MCF 10A (cell line): ENCODE data around the gene CNKSR2. TPM values are rescaled to one million over a fixed set of nuclear protein-coding genes. Genes with fewer than 3 reads are reported as not detected.

Source experiments
- BruUV-seq: library from RNA; stranded (reverse); fragments of 400-500 nt; replicated peaks from 2 replicates; lab custom pipeline; 2021; lab: Mats Ljungman, UMichigan
- CTCF ChIA-PET: fragments of 300-600 bp; sonication (Branson Sonifier 250); formaldehyde crosslinking; extraction: SDS; loops from one replicate; lab custom pipeline; 2021; ENCODE audit warnings: antibody characterized with exemption, inconsistent platforms; lab: Yijun Ruan, JAX
- POLR2A ChIA-PET: fragments of 300-600, 350-650 bp; sonication (Branson Sonifier 250); formaldehyde crosslinking; extraction: SDS; loops from one replicate; lab custom pipeline; 2020; ENCODE audit warnings: antibody characterized with exemption, inconsistent platforms; lab: Yijun Ruan, JAX
- DNase-seq: peaks from one replicate; pipeline ENCODE4 v3.0.0-alpha.2; 2018; ENCODE audit not compliant: unreplicated experiment
- H3K27ac Mint-ChIP-seq: one replicate; pipeline ENCODE4 v1.8.0; 2022; ENCODE audit warnings: mild to moderate bottlenecking, low read depth, mixed read lengths; ENCODE audit not compliant: unreplicated experiment
- H3K27me3 Mint-ChIP-seq: one replicate; pipeline ENCODE4 v1.8.0; 2022; ENCODE audit warnings: mixed read lengths; ENCODE audit not compliant: insufficient read depth, unreplicated experiment
- H3K36me3 Mint-ChIP-seq: one replicate; pipeline ENCODE4 v1.8.0; 2022; ENCODE audit warnings: mild to moderate bottlenecking, moderate library complexity, mixed read lengths; ENCODE audit not compliant: insufficient read depth, unreplicated experiment
- H3K4me1 Mint-ChIP-seq: one replicate; pipeline ENCODE4 v1.8.0; 2022; ENCODE audit warnings: mixed read lengths; ENCODE audit not compliant: insufficient read depth, unreplicated experiment
- H3K4me3 Mint-ChIP-seq: one replicate; pipeline ENCODE4 v1.8.0; 2022; ENCODE audit warnings: mild to moderate bottlenecking, moderate library complexity, mixed read lengths; ENCODE audit not compliant: unreplicated experiment
- H3K9me3 Mint-ChIP-seq: one replicate; pipeline ENCODE4 v1.8.0; 2022; ENCODE audit warnings: mixed read lengths; ENCODE audit not compliant: unreplicated experiment
- CTCF ChIP-seq: fragments of 200-600 bp; IDR thresholded peaks from one replicate; pipeline ENCODE4 v1.8.0; 2022; ENCODE audit warnings: antibody characterized with exemption, mild to moderate bottlenecking; ENCODE audit not compliant: unreplicated experiment
- intact Hi-C: fragments of 100-400 bp; cut with micrococcal nuclease; formaldehyde crosslinking; loops from 2 replicates; pipeline ENCODE4 v1.14.1; 2022
- total RNA-seq: library from RNA; stranded (reverse); gene quantifications from 2 replicates; pipeline ENCODE4 v1.2.3, GENCODE V29; 2022

Gene CNKSR2
- total RNA-seq, 1 experiment from 2014 or later = not detected

DNA sequence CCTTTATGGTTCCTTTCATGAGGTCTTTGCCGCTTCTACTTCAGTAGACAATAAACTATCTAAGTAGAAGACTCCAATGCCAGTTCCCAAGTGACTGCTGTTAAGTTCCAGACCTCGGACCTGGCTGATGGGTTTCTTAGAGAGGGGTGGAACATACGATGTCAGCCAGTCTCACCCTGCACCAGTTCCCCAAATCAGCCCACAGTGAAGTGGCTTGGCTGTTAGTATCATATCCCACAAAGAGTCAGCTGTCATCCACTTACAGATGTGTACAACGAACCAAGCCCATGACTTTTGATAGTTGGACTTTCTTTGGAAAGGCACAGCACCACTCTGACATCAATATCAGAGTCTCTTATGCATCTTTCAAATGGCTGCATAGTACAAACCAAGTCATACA lies 292.0 kb downstream of the CNKSR2 start:
- Mint-ChIP-seq H3K36me3 (no peaks in the 10 kb centered on the region), H3K9me3 (no peaks in the 10 kb centered on the region), H3K4me1 (no peaks in the 10 kb centered on the region), H3K4me3 (no peak overlapping the region), H3K27me3 (peaks cover 76% of the 10 kb centered on the region), H3K27ac (no peak overlapping the region)
- TF ChIP-seq CTCF = no peak
- intact Hi-C loops = no loop called here
- CTCF ChIA-PET = interaction anchor here (0.6 kb wide), 1 partner anchor 76 kb away, joined by 3 read pairs; no protein-coding TSS in a partner anchor
- BruUV-seq = no TSS peak
- DNase-seq = no peak
- POLR2A ChIA-PET = no interaction called here

GRCh38 chrX:21666679-21667078 lies 292.5 kb downstream of the CNKSR2 start:
- ChIA-PET CTCF (no interaction called here), POLR2A (no interaction called here)
- DNase-seq = peak; percentile 9
- Mint-ChIP-seq H3K9me3 (no peaks in the 10 kb centered on the region), H3K36me3 (no peaks in the 10 kb centered on the region), H3K4me3 (no peak overlapping the region), H3K27me3 (peaks cover 73% of the 10 kb centered on the region), H3K4me1 (no peaks in the 10 kb centered on the region), H3K27ac (no peak overlapping the region)
- no TSS peak for BruUV-seq
- TF ChIP-seq CTCF = no peak
- intact Hi-C loops = no loop called here

DNA sequence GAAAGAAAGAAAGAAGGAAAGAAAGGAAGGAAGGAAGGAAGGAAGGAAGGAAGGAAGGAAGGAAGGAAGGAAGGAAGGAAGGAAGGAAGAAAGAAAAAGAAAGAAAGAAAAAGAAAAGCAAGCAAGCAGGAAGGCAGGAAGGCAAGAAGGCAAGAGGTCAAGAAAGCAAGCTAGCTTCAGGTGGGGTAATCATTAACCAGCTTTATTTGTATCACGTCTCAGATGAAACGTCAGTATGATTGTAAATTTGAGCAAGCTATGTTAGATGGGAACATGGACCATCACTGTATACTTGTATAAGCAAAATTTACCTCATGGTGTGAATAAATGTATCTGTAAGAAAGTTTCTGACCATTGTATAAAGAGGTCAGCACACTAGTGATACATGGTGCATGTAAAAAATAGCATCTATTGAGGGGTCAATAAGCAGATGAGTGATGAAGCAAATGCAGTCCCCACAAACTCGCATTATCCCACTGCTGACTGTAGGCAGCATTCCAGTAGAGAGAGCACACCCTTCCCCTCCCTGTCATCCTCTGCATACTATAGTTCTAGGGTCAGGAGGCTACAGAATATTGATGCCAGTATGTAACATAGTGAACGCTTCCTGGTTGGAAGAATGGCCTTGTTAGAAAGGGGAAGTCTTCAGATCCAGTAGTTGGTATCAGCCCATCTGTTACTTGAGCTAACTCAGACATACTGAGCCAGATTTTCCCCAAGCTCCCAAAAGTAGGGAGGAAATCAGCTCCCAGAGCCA lies 300.4 kb downstream of the CNKSR2 start:
- no peaks in the 10 kb centered on the region for H3K36me3 Mint-ChIP-seq
- H3K27ac Mint-ChIP-seq = no peak overlapping the region
- ChIA-PET CTCF (interaction anchor here (2.2 kb wide), 1 partner anchor 1145 kb away, joined by 4 read pairs; no protein-coding TSS in a partner anchor), POLR2A (no interaction called here)
- no peaks in the 10 kb centered on the region for H3K4me1 Mint-ChIP-seq
- peaks cover 72% of the 10 kb centered on the region for H3K27me3 Mint-ChIP-seq
- intact Hi-C loops = no loop called here
- no TSS peak for BruUV-seq
- no peak overlapping the region for H3K4me3 Mint-ChIP-seq
- no peak for TF ChIP-seq CTCF
- DNase-seq = no peak
- H3K9me3 Mint-ChIP-seq = no peaks in the 10 kb centered on the region

GRCh38 chrX:21675931-21676330 lies 301.7 kb downstream of the CNKSR2 start:
- Mint-ChIP-seq H3K4me3 (no peak overlapping the region), H3K9me3 (no peaks in the 10 kb centered on the region), H3K27me3 (peaks cover 82% of the 10 kb centered on the region), H3K27ac (no peak overlapping the region), H3K4me1 (no peaks in the 10 kb centered on the region), H3K36me3 (no peaks in the 10 kb centered on the region)
- no peak for TF ChIP-seq CTCF
- intact Hi-C loops = no loop called here
- DNase-seq = no peak
- ChIA-PET POLR2A (no interaction called here), CTCF (interaction anchor here (0.7 to 2.2 kb wide), 2 partner anchors 142 to 1146 kb away, joined by 4 read pairs; no protein-coding TSS in a partner anchor)
- no TSS peak for BruUV-seq
